GM10266 (cell line): ENCODE data around the gene SH3GL2.

Experiments used
- DNase-seq: peaks from one replicate; pipeline ENCODE4 v3.0.0; 2012; ENCODE audit errors: extremely low spot score
- TF ChIP-seq, protein P1 (sequence below): IDR thresholded peaks from 2 replicates; pipeline ENCODE4 v1.5.1; 2012; ENCODE audit warnings: mild to moderate bottlenecking, low read depth; ENCODE audit not compliant: control insufficient read depth, insufficient read depth; ENCODE audit errors: missing control alignments

The SH3GL2 gene

GRCh38 chr9:17587113-17587512 lies 8.2 kb downstream of the SH3GL2 start:
- TF ChIP-seq, protein P1, sequence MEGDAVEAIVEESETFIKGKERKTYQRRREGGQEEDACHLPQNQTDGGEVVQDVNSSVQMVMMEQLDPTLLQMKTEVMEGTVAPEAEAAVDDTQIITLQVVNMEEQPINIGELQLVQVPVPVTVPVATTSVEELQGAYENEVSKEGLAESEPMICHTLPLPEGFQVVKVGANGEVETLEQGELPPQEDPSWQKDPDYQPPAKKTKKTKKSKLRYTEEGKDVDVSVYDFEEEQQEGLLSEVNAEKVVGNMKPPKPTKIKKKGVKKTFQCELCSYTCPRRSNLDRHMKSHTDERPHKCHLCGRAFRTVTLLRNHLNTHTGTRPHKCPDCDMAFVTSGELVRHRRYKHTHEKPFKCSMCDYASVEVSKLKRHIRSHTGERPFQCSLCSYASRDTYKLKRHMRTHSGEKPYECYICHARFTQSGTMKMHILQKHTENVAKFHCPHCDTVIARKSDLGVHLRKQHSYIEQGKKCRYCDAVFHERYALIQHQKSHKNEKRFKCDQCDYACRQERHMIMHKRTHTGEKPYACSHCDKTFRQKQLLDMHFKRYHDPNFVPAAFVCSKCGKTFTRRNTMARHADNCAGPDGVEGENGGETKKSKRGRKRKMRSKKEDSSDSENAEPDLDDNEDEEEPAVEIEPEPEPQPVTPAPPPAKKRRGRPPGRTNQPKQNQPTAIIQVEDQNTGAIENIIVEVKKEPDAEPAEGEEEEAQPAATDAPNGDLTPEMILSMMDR, result no peak
- DNase-seq, result no peak

- no peak for DNase-seq
- TF ChIP-seq, protein P1, result no peak
These were observed 9.5 kb downstream of the SH3GL2 start for GRCh38 chr9:17588395-17588794.

DNA sequence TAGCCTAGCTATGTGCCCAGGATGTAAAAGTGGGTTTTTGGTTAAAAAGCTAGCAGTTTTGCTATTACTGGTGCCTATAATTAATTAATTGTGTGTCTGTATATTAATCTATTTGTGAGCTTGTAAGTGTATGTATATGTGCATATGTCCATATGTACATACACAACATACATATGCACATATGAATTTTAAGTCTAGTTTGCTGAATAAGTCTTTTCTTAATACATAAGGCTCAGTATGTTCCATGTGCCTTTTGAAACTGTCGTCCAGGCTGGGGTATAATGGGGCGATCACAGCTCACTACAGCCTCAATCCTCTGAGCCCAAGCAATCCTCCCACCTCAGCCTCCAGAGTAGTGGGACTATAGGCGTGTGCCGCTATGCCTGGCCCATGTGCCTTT lies 10.1 kb downstream of the SH3GL2 start:
- no peak for DNase-seq
- TF ChIP-seq, protein P1, result no peak

- no peak for DNase-seq
- TF ChIP-seq, protein P1, result no peak
These were observed 10.9 kb downstream of the SH3GL2 start for GRCh38 chr9:17589771-17590170.

GRCh38 chr9:17594961-17595360 lies 16.1 kb downstream of the SH3GL2 start:
- no peak for DNase-seq
- TF ChIP-seq, protein P1, result no peak

DNA sequence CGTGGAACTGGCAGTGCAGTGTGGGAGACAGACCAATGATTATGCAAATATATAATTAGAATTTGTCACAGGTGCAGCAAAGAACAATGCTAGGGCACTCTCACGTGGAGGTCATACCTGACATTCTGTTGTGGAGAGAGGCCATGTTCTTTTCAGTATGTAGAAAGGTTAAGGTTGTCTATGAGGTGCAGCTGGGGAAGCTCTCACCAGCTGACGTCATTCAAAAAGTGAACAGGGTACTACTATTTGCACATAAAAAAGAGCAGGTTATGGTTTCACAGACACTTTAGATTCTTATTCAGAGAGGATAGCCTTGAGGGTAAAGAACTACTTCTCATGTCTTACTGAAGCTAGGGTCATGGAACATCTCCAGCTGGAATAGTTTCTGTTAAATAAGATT lies 19.1 kb downstream of the SH3GL2 start:
- no peak for DNase-seq

GRCh38 chr9:17600962-17601593 lies 22.2 kb downstream of the SH3GL2 start:
- DNase-seq, result no peak
- TF ChIP-seq, protein P1, result no peak

More for the DNA sequence above, 19.1 kb downstream of the SH3GL2 start:
- TF ChIP-seq, protein P1, result no peak
